ENCODE results near the gene MOB1A. TPM values are rescaled to one million over a fixed set of nuclear protein-coding genes. Genes with fewer than 3 reads are reported as not detected.

Gene MOB1A
- total and polyA plus RNA-seq, 2 of the 13 experiments (the other 11 are each of a cell fraction or from before 2014, with no cell fraction given): 48.2 to 139 TPM

DNA sequence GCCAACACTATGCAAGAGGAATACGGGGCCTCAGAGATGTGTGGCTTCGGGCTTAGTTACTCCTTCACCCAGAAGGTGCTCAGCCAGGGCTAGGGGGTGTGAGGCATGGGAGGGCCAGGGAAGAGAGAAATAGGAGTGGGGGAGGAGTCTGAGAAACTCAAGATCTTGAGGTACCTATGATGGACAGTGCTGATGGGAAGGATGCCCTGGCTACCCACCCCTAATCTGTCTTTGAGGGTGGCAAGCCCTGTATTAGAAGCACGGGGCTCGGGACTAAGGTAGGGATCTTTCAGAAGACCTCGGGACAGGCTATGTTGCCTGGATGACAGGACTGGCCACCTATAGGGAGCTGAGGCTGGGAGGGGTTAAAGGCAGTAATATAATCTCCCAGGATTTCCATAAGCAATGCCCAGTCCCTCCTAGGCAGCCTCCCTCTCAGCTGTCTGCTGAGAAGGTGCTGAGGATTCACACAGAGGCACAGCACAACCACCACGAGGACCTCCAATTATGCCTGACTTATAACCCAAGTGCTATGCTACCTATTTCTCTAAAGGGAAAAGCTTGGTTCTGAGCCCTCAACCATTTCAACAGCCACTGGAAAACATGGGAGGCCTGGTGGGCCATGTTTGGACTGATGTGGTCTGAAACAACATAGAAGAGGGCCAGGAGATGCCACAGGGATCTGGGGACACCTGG lies 43.1 kb upstream of the MOB1A start (continued):
- TF ChIP-seq NR2F2 (IDR thresholded peaks at IDR 0.05; ENCODE audit: borderline replicate concordance, low read depth): no peak
- TF ChIP-seq ZIK1 (CRISPR knock-in tag; IDR thresholded peaks at IDR 0.05; ENCODE audit: borderline replicate concordance, low read depth): no peak
- no peak for TF ChIP-seq ZNF83 (CRISPR knock-in tag; IDR thresholded peaks at IDR 0.05; ENCODE audit: borderline replicate concordance)
- TF ChIP-seq, protein P1, sequence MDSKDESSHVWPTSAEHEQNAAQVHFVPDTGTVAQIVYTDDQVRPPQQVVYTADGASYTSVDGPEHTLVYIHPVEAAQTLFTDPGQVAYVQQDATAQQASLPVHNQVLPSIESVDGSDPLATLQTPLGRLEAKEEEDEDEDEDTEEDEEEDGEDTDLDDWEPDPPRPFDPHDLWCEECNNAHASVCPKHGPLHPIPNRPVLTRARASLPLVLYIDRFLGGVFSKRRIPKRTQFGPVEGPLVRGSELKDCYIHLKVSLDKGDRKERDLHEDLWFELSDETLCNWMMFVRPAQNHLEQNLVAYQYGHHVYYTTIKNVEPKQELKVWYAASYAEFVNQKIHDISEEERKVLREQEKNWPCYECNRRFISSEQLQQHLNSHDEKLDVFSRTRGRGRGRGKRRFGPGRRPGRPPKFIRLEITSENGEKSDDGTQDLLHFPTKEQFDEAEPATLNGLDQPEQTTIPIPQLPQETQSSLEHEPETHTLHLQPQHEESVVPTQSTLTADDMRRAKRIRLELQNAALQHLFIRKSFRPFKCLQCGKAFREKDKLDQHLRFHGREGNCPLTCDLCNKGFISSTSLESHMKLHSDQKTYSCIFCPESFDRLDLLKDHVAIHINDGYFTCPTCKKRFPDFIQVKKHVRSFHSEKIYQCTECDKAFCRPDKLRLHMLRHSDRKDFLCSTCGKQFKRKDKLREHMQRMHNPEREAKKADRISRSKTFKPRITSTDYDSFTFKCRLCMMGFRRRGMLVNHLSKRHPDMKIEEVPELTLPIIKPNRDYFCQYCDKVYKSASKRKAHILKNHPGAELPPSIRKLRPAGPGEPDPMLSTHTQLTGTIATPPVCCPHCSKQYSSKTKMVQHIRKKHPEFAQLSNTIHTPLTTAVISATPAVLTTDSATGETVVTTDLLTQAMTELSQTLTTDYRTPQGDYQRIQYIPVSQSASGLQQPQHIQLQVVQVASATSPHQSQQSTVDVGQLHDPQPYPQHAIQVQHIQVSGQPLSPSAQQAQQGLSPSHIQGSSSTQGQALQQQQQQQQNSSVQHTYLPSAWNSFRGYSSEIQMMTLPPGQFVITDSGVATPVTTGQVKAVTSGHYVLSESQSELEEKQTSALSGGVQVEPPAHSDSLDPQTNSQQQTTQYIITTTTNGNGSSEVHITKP (CRISPR knock-in tag; IDR thresholded peaks at IDR 0.05; ENCODE audit: low read depth): no peak
- TF ChIP-seq, protein P2, sequence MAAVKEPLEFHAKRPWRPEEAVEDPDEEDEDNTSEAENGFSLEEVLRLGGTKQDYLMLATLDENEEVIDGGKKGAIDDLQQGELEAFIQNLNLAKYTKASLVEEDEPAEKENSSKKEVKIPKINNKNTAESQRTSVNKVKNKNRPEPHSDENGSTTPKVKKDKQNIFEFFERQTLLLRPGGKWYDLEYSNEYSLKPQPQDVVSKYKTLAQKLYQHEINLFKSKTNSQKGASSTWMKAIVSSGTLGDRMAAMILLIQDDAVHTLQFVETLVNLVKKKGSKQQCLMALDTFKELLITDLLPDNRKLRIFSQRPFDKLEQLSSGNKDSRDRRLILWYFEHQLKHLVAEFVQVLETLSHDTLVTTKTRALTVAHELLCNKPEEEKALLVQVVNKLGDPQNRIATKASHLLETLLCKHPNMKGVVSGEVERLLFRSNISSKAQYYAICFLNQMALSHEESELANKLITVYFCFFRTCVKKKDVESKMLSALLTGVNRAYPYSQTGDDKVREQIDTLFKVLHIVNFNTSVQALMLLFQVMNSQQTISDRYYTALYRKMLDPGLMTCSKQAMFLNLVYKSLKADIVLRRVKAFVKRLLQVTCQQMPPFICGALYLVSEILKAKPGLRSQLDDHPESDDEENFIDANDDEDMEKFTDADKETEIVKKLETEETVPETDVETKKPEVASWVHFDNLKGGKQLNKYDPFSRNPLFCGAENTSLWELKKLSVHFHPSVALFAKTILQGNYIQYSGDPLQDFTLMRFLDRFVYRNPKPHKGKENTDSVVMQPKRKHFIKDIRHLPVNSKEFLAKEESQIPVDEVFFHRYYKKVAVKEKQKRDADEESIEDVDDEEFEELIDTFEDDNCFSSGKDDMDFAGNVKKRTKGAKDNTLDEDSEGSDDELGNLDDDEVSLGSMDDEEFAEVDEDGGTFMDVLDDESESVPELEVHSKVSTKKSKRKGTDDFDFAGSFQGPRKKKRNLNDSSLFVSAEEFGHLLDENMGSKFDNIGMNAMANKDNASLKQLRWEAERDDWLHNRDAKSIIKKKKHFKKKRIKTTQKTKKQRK (IDR thresholded peaks at IDR 0.05; ENCODE audit: low read length): no peak
- no peak for TF ChIP-seq ZNF570 (CRISPR knock-in tag; IDR thresholded peaks at IDR 0.05; ENCODE audit: borderline replicate concordance)
- TF ChIP-seq EZH2 (conservative IDR thresholded peaks at IDR 0.05; ENCODE audit: low read depth, low read length): no peak
- TF ChIP-seq POLR2AphosphoS2 (IDR thresholded peaks at IDR 0.05; ENCODE audit: low read depth, low read length): peak; percentile 64; the same call in 1 of the 2 replicates
- TF ChIP-seq ZNF350 (CRISPR knock-in tag; IDR thresholded peaks at IDR 0.05; ENCODE audit: borderline replicate concordance, low read depth): no peak
- TF ChIP-seq NFYC (CRISPR knock-in tag; IDR thresholded peaks at IDR 0.05): no peak
- no peak for TF ChIP-seq ZNF567 (CRISPR knock-in tag; IDR thresholded peaks at IDR 0.05; ENCODE audit: borderline replicate concordance)
- peak; percentile 52; the same call in 1 of the 2 replicates for TF ChIP-seq POLR2G (IDR thresholded peaks at IDR 0.05; ENCODE audit: low read depth, low read length)
